IPS DF 6.9 (cell line): ENCODE results near the gene APMAP.
"Not testable (repeated sequence)": the region's sequence is repeated elsewhere in the genome, so short reads cannot be mapped to it uniquely, and the experiment has no call there.

Experiments used
- DNase-seq: peaks from one replicate; pipeline ENCODE4 v3.0.0-alpha.2; 2013; ENCODE audit warnings: low read depth, low spot score
- H3K27ac ChIP-seq: one replicate; pipeline ENCODE4 v1.5.1; 2013; ENCODE audit warnings: low read length, control low read depth
- H3K27me3 ChIP-seq: 2 replicates; pipeline ENCODE4 v1.6.1; 2013; ENCODE audit warnings: mild to moderate bottlenecking, low read length; ENCODE audit not compliant: control insufficient read depth, insufficient read depth
- H3K36me3 ChIP-seq: 2 replicates; pipeline ENCODE4 v1.6.1; 2013; ENCODE audit warnings: low read length; ENCODE audit not compliant: control insufficient read depth, insufficient read depth
- H3K4me1 ChIP-seq: 2 replicates; pipeline ENCODE4 v1.6.1; 2013; ENCODE audit warnings: low read length; ENCODE audit not compliant: control insufficient read depth, insufficient read depth
- H3K4me3 ChIP-seq: 2 replicates; pipeline ENCODE4 v1.5.1; 2013; ENCODE audit warnings: mild to moderate bottlenecking, low read length
- H3K9me3 ChIP-seq: 2 replicates; pipeline ENCODE4 v1.6.1; 2013; ENCODE audit warnings: low read length, inconsistent platforms; ENCODE audit not compliant: control insufficient read depth, insufficient read depth
- WGBS: extraction: QIAGEN DNeasy Blood & Tissue Kit; methylation state at CpG from one replicate; pipeline ENCODE4 v1.1.7; 2013; ENCODE audit warnings: mixed read lengths, missing lambda C conversion rate; ENCODE audit not compliant: insufficient read length, insufficient coverage; 5-methylcytosine and 5-hydroxymethylcytosine counted together

The APMAP gene

GRCh38 chr20:24938498-24938897, 54.1 kb downstream of the APMAP start:
- Histone ChIP-seq H3K27ac (no peak overlapping the region), H3K4me3 (no peak overlapping the region), H3K36me3 (no peaks in the 10 kb centered on the region), H3K9me3 (no peaks in the 10 kb centered on the region), H3K4me1 (no peaks in the 10 kb centered on the region), H3K27me3 (no peaks in the 10 kb centered on the region)
- no CpG with 5 or more reads among the region's 5 CpGs for WGBS
- no peak for DNase-seq

GRCh38 chr20:24937579-24937978, 55.0 kb downstream of the APMAP start:
- Histone ChIP-seq H3K27ac (no peak overlapping the region), H3K36me3 (no peaks in the 10 kb centered on the region), H3K27me3 (no peaks in the 10 kb centered on the region), H3K4me1 (no peaks in the 10 kb centered on the region), H3K4me3 (no peak overlapping the region), H3K9me3 (no peaks in the 10 kb centered on the region)
- DNase-seq, result no peak
- WGBS, result no CpG with 5 or more reads among the region's 1 CpG

- Histone ChIP-seq H3K36me3 (no peaks in the 10 kb centered on the region), H3K27ac (no peak overlapping the region), H3K27me3 (no peaks in the 10 kb centered on the region), H3K4me3 (no peak overlapping the region), H3K4me1 (no peaks in the 10 kb centered on the region), H3K9me3 (no peaks in the 10 kb centered on the region)
- DNase-seq, result no peak
- WGBS, result no CpG with 5 or more reads among the region's 7 CpGs
These were observed 55.8 kb downstream of the APMAP start for GRCh38 chr20:24936526-24937407.

- Histone ChIP-seq H3K4me3 (no peak overlapping the region), H3K36me3 (no peaks in the 10 kb centered on the region), H3K9me3 (no peaks in the 10 kb centered on the region), H3K27ac (no peak overlapping the region), H3K27me3 (no peaks in the 10 kb centered on the region), H3K4me1 (no peaks in the 10 kb centered on the region)
- DNase-seq, result no peak
- WGBS, result no CpG with 5 or more reads among the region's 4 CpGs
These were observed 56.6 kb downstream of the APMAP start for GRCh38 chr20:24935766-24936525.

GRCh38 chr20:24935140-24935539, 57.4 kb downstream of the APMAP start:
- Histone ChIP-seq H3K4me1 (no peaks in the 10 kb centered on the region), H3K9me3 (no peaks in the 10 kb centered on the region), H3K4me3 (no peak overlapping the region), H3K27ac (no peak overlapping the region), H3K36me3 (no peaks in the 10 kb centered on the region), H3K27me3 (no peaks in the 10 kb centered on the region)
- no peak for DNase-seq
- no CpG with 5 or more reads among the region's 3 CpGs for WGBS

- no peak for DNase-seq
- H3K27me3 ChIP-seq, result no peaks in the 10 kb centered on the region
- H3K4me1 ChIP-seq, result no peaks in the 10 kb centered on the region
- H3K4me3 ChIP-seq, result no peak overlapping the region
- H3K27ac ChIP-seq, result no peak overlapping the region
- WGBS, result no CpG with 5 or more reads among the region's 3 CpGs
- H3K9me3 ChIP-seq, result no peaks in the 10 kb centered on the region
- H3K36me3 ChIP-seq, result no peaks in the 10 kb centered on the region
These were observed 57.8 kb downstream of the APMAP start for GRCh38 chr20:24934716-24935115.

GRCh38 chr20:24934101-24934661, 58.4 kb downstream of the APMAP start:
- Histone ChIP-seq H3K4me3 (no peak overlapping the region), H3K4me1 (no peaks in the 10 kb centered on the region), H3K36me3 (no peaks in the 10 kb centered on the region), H3K9me3 (no peaks in the 10 kb centered on the region), H3K27ac (no peak overlapping the region), H3K27me3 (no peaks in the 10 kb centered on the region)
- no CpG with 5 or more reads among the region's 9 CpGs for WGBS
- DNase-seq, result no peak

GRCh38 chr20:24933266-24933908, 59.2 kb downstream of the APMAP start:
- Histone ChIP-seq H3K4me3 (no peak overlapping the region), H3K9me3 (no peaks in the 10 kb centered on the region)
- no CpG with 5 or more reads among the region's 7 CpGs for WGBS

GRCh38 chr20:24931893-24932292, 60.7 kb downstream of the APMAP start:
- not testable (repeated sequence) for H3K27ac ChIP-seq, H3K4me3 ChIP-seq, H3K4me1 ChIP-seq, H3K27me3 ChIP-seq, DNase-seq, H3K9me3 ChIP-seq, H3K36me3 ChIP-seq
- no CpG with 5 or more reads among the region's 1 CpG for WGBS

More at GRCh38 chr20:24933266-24933908, 59.2 kb downstream of the APMAP start:
- H3K4me1 ChIP-seq, result no peaks in the 10 kb centered on the region
- no peaks in the 10 kb centered on the region for H3K36me3 ChIP-seq
- no peaks in the 10 kb centered on the region for H3K27me3 ChIP-seq
- H3K27ac ChIP-seq, result no peak overlapping the region
- DNase-seq, result no peak
